GM18517 (cell line): Measurements from ENCODE around the gene FBXO10.
"Not testable (repeated sequence)": the region's sequence is repeated elsewhere in the genome, so short reads cannot be mapped to it uniquely, and the experiment has no call there.

Experiments
- ATAC-seq: cut with Tn5 transposase; IDR thresholded peaks from one replicate; pipeline ENCODE4 v1.9.1; 2021; ENCODE audit warnings: mild to moderate bottlenecking, moderate library complexity; ENCODE audit not compliant: unreplicated experiment

FBXO10 gene

DNA sequence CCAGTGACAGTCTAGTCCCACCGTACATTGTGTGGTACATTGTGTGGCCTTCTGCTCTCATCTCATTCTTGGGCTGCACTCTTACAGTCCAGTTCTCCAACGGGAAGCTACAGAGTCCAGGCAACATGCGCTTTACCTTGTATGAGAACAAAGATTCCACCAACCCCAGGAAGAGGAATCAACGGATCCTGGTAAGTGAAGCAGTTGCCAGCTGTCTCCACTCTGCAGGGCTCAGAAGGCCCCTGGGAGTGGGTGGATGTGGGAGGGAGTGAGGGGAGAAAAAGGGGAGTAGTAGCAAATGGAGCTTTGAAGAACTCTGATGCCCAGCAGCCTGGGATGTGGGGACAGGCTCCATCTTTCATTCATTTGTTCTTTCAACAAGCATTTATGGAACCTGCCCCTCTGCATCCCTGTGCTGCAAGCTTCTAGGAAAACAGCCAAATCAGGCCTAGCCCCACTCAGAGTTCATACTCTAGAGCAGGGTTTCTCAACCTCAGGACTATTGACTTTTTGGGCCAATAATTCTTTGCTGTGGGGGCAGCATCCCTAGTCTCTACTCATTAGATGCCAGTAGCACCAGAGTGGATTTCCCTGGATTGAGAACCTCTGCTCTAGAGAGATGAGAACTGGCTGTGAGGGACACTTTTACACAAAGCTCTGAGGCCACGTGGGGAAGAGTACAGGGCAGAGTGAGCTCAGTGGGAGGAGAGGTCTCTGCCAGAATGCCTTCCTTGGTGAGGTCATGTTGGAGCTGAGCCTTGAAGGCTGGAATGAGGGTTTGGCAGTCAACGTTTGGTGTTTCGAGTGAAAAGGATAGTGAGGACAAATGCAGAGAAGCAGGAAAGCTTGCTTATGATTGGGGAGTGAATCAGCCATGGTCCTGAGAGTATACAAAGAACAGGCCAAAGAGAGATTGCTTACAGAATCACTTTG is 89.3 kb downstream of the FBXO10 start:
- no peak for ATAC-seq

DNA sequence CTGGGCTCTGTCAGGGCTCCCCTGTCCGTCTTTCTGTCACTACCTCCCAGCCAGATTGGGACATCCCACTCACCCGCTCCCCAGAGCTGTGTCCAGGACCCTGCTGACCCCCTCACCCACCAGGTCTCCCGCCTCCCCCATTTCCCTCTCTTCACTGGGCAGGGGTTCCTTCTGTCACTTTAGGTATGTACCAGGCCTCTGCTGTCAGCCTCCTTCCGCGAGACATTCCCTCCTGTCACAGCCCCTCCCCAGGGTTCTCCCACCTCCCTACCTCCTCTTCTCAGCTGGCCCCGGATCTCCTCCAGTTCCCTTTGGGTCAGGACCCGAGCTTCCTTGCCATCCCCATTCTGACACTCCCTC is 89.9 kb downstream of the FBXO10 start:
- ATAC-seq = no peak

DNA sequence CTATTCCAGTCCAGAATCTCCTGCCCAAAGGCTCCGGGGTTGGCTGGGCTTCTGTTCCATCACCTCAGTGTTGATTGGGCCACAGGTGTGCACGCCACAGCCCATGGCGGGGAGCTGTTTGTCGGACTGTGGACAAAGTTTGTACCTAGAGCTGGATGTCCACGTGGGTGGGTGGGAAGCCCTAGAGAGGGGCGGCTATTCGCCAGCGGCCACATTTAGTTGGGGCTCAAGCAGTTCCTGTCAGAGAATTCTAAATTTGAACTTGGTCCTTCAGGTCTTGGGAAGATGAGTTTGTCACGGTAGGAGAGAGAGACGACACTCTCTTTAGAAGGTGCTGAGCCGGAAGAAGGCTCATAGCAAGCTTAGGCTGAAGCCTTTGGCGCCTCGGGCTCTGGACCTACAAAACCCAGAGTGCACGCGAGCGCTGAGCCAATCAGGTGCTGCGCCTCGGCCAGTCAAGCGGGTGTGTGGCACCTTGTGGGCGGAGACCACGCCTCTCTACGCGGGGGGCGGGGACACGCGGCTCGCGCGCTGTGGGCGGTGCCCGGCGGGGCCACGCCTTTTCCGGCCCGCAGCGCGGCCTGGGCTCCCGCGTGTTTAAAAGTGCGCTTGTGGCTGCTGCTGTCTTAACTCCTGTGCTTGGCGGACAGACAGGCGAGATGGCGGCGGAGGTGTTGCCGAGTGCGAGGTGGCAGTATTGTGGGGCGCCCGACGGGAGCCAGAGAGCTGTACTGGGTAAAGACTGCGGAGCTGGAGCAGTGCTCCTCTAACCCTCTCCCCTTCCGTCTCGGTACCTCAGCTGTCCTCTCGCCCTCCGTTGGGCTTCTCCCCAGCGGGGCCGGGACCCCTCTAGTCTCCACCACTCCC is 90.6 kb downstream of the FBXO10 start, which contains the start of gene POLR1E:
TSS of gene POLR1E (plus strand) at position 560 of the 867 bp plus-strand sequence. CDS start at position 660, 100 bp downstream.
- ATAC-seq = peak; percentile 95

DNA sequence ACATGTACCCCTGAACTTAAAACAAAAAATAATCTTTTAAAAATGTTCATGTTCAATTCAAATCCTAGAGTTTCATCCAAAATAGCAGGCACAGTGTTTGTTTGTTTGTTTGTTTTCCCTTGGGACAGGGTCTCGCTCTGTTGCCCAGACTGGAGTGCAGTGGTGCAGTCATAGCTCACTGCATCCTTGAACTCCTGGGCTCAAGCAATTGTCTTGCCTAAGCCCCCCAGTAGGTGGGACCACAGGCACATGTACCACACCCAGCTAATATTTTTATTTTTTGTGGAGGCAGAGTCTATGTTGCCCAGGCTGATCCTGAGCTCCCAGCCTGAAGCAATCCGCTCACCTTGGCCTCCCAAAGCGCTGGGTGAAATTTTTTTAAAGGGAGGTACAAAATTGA is 95.4 kb downstream of the FBXO10 start:
- no peak for ATAC-seq

DNA sequence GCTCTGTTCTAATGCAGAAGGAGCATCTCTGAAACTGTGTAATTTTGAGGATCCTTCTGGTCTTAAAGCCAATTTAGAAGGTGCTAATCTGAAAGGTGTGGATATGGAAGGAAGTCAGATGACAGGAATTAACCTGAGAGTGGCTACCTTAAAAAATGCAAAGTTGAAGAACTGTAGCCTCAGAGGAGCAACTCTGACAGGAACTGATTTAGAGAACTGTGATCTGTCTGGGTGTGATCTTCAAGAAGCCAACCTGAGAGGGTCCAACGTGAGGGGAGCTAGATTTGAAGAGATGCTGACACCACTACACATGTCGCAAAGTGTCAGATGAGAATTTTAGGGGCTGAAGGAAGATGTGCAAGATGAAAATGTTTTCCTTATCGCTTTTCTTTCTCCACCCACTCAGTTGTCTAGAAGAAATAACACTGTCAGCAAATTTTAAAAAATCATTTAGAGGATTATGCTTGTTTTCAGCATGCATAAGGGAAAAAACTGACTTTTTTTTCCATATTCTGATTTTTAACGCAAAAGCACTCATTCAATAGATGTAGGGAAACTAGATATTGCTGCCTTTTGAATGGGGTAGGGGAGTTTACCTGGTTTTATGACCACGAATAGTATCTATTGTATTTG is 98.1 kb downstream of the FBXO10 start:
- ATAC-seq = not testable (repeated sequence)

DNA sequence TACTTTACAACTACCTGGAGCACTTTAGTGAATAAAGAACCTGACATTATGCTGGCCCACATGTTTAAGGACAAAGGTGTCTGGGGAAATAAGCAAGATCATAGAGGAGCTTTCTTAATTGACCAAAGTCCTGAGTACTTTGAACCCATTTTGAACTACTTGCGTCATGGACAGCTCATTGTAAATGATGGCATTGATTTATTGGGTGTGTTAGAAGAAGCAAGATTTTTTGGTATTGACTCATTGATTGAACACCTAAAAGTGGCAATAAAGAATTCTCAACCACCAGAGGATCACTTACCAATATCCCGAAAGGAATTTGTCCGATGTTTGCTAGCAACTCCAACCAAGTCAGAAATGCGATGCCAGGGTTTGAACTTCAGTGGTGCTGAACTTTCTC is 98.7 kb downstream of the FBXO10 start:
- ATAC-seq = not testable (repeated sequence)

DNA sequence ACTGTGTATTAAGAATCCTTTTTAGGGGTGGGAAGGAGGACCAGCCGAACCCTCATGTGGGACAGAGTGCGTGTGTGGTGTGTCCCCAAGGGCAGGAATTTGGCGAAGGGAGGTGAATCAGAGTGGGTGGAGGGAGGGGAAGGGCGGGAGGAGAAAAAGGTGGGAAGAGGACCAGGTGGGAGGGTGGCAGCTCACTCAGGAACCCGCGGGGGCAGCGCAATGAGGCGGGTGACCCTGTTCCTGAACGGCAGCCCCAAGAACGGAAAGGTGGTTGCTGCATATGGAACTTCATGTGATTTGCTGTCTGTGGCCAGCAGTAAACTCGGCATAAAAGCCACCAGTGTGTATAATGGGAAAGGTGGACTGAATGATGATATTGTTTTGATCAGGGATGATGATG is 99.2 kb downstream of the FBXO10 start:
- no peak for ATAC-seq

DNA sequence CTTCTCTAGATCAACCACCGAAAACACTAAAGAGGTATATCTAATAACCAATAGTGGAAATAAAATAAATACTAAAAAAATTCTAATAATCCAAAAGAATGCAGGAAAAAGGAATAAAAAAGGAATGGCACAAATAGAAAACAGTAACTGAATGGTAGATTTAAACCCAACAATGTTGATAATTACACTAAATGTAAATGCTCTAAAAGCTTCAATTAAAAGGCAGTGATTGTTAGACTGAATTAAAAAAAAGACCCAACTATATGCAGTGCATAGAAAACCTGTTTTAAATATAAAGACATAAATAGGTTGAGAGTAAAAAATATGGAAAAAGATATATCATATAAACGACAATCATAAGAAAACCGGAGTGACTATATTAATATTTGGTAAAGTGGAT is 101.7 kb downstream of the FBXO10 start:
- ATAC-seq = no peak

DNA sequence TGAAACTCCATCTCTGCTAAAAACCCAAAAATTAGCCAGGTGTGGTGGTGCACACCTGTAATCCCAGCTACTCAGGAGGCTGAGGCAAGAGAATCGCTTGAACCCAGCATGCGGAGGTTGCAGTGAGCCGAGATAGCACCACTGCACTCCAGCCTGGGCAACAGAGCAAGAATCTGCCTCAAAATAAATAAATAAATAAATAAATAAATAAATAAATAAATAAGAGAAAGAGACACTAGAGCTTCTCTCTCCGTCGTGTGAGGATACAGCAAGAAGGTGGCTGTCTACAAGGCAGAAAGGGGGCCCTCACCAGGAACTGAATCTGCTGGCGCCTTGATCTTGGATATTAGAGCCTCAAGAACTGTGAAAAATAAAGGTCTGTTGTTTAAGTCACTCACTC is 102.2 kb downstream of the FBXO10 start:
- ATAC-seq = not testable (repeated sequence)

DNA sequence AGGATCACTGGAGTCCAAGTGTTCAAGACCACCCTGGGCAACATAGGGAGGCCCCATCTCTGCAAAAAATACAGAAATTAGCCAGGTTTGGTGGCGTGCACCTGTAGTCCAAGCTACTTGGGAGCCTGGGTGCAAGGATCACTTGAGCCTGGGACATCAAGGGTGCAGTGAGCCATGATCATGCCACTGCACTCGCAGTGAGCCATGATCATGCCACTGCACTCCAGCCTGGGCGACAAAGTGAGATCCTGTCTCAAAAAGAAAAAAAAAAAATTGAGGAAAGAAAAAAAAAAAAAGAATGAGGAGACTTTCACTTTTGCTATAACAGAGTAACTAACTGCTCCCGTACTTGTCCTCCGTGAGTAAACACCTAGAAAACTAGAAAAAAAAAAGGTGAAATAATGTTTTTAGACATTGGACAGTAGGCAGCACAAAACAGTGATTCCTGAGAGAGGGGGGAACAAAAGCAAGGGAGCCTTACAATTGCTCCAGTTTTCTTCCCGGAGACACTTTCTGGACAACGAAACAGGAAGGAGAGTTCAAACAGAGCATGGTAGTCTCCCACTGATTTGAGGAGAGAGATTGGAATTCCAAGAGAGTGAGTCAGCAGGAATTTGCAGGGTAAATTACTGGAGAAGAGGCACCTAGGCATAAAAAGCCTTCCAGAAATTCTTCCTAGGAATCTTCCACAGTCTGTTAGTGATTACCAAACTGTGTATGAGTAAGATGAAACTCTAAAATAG is 104.1 kb downstream of the FBXO10 start:
- no peak for ATAC-seq

DNA sequence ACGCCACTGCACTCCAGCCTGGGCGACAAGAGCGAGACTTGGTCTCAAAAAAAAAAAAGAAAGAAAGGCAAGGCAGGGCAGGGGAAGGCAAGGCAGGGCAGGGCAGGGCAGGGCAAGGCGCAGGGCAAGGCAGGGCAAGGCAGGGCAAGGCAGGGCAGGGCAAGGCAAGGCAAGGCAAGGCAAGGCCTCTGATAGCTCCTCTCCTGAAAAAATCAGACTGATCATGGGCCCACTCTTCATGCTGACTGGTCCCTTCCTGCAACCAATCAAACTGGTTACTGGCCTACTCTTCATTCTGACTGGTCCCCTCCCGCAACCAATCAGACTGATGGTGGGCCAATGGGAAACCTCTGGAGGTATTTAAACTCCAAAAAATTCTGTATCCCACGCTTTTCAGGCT is 107.6 kb downstream of the FBXO10 start:
- no peak for ATAC-seq

DNA sequence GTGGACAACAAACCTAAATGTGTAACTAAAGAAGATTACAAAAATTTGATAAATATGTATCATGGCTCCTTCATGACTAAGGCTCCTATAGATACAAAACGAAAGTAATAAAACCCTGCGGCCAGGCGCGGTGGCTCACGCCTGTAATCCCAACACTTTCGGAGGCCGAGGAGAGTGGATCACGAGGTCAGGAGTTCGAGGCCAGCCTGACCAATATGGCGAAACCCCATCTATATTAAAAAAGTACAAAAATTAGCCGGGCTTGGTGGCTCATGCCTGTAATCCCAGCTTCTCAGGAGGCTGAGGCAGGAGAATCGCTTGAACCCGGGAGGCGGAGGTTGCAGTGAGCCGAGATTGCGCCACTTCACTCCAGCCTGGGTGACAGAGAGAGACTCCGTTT is 108.7 kb downstream of the FBXO10 start:
- ATAC-seq = not testable (repeated sequence)

DNA sequence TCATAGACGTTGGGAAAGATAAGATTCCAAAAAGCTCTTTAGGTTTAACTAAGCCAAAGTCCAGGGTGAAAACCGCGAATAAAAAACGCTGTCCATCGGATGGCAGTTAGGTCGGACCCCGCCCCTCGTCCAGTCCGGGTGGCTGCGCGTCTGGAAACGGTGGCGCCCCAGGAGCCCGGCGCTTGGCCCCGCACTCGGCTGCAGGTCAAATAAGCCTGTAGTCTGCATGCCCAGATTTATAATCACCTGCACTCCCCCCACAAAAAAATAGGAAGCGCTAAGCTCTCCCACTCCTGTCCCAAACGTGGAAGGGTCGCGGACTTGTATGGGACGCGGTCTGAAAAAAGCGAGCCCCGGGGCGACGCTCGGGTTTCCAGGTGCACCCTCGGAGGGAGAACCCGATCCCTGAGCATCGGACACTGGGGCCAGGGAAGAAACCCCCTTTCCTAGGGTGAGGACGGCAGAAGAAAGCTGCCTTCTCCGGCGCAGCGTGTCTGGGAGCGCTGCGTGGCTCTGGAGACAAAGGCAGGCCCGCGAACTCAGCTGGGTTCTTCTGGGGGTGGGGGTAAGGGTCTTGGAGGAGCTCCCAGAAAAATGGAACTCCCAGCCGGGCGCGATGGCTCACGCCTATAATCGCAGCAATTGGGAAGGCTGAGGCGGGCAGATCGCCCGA is 110.0 kb downstream of the FBXO10 start:
- ATAC-seq = peak; percentile 0

DNA sequence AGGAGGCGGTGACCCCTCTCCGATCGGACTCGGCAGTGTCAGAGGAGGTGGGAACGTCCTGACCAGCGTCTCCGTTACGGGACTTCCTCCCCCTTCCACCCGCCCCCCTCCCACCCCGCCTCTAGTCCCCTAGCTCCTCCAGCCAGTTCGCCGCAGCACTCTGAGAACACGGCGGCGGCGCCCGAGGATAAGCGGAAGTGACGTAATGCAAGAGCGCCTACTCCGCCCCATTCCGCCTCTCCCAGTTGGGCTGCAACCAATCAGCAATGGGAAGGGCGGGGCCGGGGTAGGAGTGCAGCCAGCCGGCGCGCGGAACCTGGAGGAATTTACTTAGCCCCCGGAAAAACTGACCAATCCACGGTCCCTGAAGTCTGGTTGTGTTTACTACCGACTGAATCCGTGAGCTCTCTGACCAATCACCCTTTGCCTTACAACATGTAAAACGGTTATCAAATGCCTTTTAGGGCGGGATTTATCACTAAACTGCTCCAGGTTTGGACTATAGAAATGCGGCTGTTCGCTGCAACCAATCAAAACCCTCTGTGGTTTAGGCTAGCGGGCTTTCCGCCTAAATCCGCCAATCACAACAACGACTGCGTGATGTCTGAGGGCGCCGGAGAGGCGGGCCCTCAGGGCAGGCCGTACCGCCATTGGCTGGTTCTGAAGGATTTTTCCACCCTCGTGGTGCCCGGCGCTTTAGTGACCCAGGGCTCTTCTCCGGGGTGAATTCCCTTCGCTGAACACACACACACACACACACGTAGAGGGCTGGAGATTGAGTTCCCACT is 110.7 kb downstream of the FBXO10 start, which contains the start of gene ZBTB5:
TSS of gene ZBTB5 (minus strand) at position 202 of the 788 bp plus-strand sequence. CDS start 22,899 bp downstream, outside the sequence.
- peak; percentile 82 for ATAC-seq

DNA sequence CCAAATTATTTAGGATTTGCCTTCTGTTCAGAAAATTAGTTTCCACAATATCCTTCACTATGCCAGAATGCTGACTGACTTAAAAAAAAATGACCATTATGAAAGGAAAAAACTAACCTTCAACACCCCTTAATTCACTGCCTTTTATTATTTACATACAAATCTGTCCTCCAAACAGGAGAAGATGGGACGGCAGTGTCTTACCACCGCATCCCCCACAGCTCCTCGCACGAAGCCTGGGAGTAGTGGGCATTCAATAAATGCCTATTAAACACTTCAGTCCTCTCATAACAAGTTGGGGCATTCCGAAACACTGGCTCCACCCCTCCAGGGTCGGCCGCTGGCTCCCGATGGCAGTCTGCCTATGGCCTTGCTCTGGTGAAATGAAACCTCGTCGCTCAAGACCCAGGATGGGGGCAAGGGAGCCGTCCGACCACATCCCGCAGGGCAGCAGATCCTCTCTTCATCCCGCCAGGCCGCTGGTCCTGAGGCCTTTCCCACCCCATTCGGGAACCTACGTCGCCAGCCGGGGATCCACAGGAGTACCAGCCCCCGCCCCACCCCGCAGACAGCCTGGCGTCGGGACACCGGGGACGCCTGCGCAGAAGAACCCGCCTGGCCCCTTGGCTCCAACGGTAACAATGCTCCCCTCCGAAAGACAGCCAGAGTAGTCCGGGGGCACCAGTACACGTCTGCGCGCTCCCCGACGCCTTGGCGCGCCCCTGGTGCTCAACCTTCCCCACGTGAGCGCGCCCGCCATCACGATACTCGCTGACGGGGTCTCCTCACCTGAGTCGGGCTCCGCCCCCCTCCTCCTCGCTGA is 111.5 kb downstream of the FBXO10 start:
- ATAC-seq = peak; percentile 36

DNA sequence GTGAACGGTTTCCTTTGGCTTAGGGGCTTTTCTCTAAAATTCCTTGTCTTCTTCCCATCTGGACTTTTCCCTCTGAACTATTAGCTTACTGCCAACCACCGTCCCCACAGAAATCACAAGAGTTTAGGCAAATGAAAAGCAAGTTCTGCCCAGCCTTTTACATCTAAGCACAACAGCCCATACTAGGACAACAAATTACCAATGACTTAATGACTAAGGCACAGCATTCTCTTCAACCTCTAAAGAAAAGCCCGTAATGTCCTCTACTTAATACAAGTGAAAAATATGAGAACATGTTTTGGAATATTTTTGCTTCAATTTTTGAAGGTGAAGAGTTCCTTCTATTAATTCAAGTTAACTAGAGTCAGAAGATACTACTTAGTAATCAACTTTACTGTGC is 112.2 kb downstream of the FBXO10 start:
- ATAC-seq = no peak
